Posterior cingulate gyrus (tissue), 11 donors: ENCODE measurements around the gene PHF12.
"Not testable (repeated sequence)": the region's sequence is repeated elsewhere in the genome, so short reads cannot be mapped to it uniquely, and the experiment has no call there.

Experiments used
- DNase-seq, 10 donors: peaks; one replicate each; pipeline versions ENCODE4 v3.0.0 to v3.0.0-alpha.2; 2020 to 2021; ENCODE audit warnings: mixed read lengths in 3 of 10
- intact Hi-C: fragments of 100-400 bp; cut with DNase I; formaldehyde crosslinking; loops from one replicate; pipeline ENCODE4 v1.15.1; 2023

PHF12 gene

DNA sequence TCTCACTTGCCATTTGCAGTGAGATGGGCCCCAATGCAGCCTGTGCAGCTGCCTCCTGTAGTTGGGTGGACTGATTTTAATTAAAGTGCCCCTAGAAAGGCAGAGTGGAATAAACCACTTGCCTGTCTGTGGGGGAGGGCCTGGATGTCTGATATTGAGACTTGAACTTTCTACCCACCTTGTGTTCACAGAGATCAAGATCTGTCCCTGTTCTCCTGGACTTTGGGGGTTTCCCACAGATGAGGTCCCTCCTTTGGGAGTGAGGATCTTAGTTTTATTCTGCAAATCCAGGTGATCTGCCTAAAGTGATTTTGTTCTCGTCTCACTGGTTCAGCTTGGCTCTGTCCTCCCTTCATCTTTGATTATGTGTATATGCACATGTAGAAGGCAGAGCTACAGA is 40.8 kb downstream of the PHF12 start:
- intact Hi-C loops, result loop anchor here (5.0 kb wide), 1 partner anchor 183 kb away; the partner anchor contains the start of genes NEK8 and TLCD1
- DNase-seq, result no peak

DNA sequence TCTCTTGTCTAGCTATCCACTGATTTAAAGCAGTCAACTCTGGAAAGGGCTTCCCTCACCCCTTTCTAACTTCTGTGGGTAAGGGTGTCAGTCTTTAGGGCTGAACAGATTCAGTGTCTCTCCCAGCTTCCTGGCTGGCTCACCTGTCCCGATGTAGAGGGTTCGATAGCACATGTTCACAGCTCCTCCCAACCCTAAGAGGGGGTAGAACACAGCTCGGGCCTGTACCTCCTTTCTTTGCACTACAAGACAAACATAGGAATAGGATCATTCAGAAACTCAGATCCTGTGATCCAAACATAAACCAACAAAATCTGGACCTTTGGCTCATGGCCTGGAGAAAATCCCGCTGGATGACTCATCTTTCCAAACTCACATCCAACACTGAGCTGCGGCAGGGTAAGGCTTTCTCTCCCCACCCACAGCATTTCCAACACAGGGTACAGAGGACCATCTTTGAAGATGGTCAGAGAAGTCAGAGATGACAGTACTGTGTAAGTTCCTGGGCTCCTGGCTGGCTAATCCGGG is 42.6 kb downstream of the PHF12 start:
- intact Hi-C loops, result no loop called here
- peak in 2 of 10 donors; percentile 34 to 41 for DNase-seq

DNA sequence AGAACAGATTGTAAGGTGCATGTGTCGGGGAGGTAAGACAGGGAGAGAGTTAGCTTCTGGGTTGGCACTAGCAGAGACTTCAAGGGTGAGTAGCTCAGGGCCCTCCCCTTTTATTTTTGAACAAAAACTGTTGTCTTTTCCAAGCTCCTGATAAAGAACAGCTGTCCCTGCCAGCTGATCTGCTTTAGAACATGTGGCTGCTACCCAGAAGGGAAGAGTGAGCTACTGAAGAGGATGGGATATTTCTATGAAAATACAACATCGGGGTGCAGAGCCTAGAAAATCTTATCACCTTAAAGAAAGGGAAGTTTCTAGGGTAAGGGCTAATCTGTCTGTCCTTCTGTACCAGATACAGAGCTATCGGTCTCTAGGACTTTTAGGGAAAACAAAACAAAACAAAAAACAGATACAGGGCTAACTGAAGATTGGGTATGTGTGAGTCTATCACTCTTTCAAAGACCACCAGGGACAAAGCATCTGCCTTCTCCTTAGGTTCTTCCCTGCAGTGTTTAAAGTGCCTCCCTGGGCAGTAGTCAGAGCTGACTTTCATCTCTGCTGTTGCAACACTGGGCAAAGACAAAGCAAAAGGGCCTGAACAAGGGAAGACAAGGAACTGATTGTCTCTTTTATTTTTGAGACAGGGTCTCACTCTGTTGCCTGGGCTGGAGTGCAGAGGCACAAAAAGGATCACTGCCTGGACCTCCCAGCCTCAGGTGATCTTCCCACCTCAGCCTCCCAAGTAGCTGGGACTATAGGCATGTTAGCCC is 43.4 kb downstream of the PHF12 start:
- DNase-seq, result no peak
- intact Hi-C loops, result no loop called here

DNA sequence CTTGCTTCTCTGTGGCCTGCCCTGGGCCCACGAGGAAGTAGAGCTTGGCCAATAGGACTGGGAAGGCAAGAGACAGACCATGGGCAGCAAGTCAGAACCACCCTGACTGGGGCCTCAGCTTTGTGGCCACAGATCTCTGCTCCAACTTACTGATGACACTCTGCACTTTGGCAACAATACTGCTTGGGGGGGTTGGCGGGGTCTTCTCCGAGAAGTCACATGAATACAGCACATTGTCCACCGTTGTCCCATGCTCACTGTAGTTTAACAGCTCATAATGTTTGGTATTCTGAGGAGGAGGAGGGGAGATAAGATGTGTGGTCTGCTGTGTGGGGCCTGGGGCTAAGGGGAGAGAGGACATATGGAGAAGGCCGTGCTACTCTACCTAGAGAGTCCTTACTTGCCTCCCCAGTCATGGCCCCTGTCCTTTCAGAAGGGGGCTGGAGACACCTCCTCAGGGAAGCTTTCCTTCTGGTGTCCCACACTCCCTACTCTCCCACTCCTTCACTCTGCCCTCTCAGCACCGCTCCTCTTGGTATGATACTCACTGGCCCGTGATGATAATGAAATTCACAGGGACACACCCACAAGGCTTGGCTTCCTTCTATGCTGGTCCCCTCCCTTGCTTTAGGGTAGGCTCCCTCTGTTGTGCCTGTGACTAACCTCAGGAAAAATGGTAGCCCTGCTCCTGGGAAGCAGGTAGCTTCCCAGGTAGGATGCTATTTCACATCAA is 44.4 kb downstream of the PHF12 start:
- DNase-seq, result no peak
- intact Hi-C loops, result no loop called here

DNA sequence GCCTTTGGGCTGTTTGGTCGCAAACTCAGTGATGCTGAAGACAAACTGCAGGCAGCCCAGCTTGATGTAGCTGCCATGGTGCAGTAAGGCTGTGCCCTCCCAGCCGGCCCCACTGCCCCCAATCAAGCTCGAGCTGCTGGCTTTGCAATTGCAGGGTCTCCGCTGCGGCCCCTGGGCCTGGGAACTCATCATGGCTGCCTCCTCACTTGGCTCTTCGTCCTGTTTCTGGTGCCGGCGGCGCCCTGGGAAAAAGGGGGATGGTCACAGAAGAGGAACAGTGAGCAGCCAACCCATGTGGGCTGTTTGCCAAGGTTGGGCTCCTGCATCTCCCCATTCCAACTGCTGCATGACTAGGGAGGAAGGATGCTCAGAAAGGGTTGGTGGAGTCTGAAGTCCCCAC is 45.0 kb downstream of the PHF12 start:
- peak in 1 of 10 donors; percentile 35 for DNase-seq
- intact Hi-C loops, result no loop called here

DNA sequence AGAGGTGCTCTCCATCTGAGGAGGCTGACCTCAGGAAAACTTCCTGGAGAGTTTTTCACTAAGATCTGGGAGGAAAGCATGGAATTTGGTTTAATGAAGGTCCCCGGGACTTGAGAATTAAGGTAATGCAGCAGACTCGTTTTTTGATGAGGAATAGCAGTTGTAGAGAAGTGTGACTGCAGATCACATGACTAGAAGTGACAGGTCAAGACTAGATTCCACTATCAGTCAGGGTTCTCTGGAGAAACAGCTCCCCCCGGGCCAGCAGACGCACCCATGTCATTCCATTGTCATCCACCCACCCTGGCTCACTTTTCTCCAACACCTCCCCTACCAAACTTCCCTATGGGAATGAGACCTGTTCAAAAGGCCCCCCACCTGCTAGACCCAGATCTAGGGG is 46.5 kb downstream of the PHF12 start:
- intact Hi-C loops, result loop anchor here (5.0 kb wide), 2 partner anchors 43 to 142 kb away; no protein-coding TSS in a partner anchor

DNA sequence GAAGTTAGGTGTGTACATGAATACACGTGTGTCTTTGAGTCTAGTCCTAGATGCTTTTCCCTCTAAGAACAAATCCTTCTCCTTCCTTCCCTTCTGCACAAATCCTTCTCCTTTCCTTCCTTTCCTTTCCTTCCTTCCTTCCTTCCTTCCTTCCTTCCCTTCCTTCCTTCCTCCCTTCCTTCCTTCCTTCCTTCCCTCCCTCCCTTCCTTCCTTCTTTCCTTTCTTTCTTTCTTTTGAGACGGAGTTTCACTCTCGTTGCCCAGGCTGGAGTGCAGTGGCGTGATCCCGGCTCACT is 47.8 kb downstream of the PHF12 start:
- DNase-seq, result not testable (repeated sequence)
- intact Hi-C loops, result loop anchor here (5.0 kb wide), 2 partner anchors 44 to 141 kb away; no protein-coding TSS in a partner anchor

More for the DNA sequence above, 46.5 kb downstream of the PHF12 start:
- no peak for DNase-seq

DNA sequence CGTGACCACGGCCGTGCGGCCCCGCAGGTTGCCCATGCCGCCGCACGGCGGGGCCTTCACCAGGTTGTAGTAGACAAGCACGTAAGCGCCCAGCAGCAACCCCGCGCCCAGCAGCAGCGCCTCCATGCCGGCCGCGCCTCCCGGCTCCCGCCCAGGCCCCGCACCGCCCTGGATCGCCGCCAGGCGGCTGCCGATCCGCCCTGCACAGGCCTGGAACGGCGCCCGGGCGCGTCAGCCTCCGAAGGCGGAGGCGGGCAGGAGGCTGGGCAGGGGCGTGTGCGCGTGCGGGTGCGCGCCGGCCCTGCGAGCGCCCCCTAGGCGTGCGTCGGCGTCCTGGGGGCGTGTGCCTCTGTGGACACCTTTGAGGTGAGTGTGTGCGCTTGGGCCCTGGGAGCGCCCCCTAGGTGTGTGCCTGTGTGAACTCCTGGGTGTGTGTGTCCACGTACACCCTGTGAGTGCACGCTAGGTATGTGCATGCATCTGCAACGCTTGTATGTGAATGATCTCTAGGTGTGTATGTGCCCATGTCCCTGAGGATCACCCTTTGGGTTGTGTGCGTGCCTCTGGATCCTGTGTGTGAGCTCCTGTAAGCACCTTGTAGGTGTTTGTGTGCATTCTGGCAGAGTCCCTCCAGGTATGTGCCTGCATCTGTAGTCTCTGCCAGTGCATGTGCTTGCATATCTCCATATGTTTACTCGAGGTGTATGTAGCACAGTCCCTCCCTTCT is 48.3 kb downstream of the PHF12 start, which contains the start of gene DHRS13:
TSS of gene DHRS13 (minus strand) at position 261 of the 727 bp plus-strand sequence. CDS start at position 126, 135 bp downstream.
- intact Hi-C loops, result loop anchor here (5.0 kb wide), 2 partner anchors 44 to 141 kb away; no protein-coding TSS in a partner anchor

DNA sequence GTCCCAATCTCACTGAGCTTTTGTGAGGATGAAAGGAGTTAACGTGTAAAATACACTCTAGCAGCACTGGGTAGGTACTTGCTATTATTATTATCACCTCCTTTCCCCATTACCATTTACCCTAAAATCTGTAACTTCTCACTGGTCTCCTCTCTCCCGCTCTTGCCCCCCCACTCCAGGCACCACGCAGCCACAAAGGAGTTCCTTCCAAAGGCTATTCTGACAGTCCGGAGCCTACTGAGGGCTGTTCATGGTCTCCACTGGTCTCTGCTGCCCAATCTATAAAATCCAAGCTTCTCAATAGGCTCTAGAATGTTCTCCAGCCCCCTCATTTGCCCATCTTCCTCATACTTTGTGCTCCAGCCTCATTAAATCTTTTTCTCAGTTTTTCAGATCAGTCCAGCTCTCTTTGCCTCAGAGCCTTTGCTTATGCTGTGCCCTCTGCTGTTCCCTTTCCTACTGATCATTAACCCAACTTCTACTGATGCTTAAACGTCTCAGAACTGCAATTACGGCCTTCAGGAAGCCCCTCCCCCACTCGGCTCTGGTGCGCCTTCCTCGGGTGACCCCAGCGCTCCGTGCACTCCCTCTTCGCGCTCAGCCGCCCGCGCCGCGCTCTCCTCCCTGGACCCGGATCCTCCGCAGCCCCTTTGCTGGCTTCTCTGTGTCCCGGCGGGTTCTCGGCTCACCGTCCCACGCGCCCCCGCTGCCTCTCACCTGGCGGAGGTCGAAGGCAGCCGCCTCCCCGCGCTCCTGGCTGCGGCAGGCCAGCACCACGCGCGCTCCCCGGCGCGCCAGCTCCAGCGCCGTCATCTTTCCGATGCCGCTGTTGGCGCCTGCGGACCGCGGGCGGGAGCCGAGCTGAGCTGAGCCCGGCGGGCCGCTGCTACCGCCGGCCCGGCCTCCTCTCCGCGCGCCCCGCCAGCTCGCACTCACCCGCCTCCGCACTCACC is 49.2 kb downstream of the PHF12 start:
- intact Hi-C loops, result loop anchor here (5.0 kb wide), 2 partner anchors 45 to 140 kb away; no protein-coding TSS in a partner anchor
- DNase-seq, result peak in 3 of 10 donors; percentile 30 to 90 (median 78)

More for the DNA sequence above, 48.3 kb downstream of the PHF12 start, which contains the start of gene DHRS13:
- DNase-seq, result peak; percentile 70 to 97 (median 80)

DNA sequence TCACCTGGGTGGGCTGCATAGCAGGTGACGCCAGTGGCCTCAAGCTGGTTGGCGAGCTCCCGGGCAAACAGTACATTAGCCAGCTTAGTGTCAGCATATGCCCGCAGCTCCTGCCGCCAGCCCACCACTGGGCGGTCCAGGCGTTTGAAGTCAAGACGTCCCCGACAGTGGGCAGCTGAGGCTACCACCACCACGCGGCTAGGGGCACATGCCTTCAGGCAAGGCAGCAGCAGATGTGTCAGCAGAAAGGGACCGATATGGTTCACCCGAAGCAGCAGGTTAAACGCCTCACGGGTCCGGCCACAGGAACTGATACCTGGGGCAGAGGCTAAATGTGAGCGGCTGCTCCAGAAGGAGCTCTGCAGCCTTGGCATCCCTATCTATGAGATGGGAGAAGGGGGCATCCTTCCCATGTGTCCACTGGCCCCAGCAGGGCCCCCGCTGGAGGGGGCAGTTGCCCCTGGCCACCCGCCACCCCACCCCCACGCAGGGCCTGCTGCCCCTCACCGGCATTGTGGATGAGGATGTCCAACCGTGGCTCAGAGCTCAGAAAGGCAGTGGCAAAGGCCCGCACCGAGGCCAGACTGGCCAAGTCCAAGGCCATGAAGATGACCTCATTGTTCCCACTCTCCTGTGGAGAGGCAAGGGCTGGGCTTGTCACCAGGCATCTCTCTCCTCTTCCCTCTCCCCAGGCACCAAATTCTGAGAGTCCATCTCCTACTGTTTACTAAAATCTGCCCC is 50.2 kb downstream of the PHF12 start:
- intact Hi-C loops, result loop anchor here (5.0 kb wide), 2 partner anchors 46 to 139 kb away; no protein-coding TSS in a partner anchor
- peak in 1 of 10 donors; percentile 70 for DNase-seq

DNA sequence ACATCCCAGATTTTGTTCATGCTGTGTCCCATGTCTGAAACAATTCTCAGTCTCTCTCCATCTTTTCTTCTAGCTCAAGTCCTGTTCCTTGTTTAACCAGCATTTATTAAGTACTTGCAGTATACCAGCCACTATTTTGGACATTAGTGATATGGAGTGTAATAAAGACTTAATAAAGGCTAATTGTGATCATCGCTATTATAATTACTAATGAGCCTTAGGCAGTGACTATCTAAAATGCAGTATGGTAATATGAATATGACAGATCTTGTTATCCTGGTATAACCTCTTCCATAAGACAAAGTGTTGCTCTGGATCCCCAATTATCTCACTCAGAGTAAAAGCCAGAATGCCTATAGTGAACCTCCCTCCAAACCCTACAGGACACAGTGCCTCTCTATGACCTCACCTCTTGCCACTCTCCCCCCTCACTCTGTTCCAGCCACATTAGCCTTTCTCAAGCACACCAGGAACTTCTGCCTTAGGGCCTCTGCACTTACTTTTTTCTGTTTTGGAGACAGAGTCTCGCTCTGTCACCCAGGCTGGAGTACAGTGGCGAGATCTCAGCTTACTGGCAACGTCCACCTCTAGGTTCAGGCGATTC is 52.0 kb downstream of the PHF12 start:
- no peak for DNase-seq
- intact Hi-C loops, result loop anchor here (5.0 kb wide), 1 partner anchor 42 kb away; the partner anchor contains the start of gene ERAL1

DNA sequence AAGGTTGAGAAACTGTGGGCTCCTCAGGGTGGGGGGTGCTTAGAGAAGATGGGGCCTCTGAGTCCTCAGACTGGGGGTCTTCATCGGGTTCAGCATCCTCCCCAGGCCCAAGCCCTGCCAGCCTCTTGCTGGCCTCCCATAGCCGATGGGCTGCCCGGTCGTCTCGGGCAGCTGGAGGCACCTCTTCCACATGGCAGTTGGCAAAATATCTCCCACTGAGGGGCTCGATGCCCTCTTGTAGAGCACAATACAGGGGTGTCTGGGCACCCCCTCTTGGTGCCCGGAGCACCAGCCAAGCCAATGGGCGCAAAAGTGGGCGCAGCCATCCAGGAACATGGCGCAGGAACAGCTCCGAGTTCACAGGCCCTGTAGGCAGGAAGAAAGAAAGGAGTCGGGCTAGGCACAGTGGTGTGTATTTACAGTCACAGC is 52.8 kb downstream of the PHF12 start:
- intact Hi-C loops, result loop anchor here (5.0 kb wide), 1 partner anchor 41 kb away; the partner anchor contains the start of gene ERAL1
- no peak for DNase-seq

DNA sequence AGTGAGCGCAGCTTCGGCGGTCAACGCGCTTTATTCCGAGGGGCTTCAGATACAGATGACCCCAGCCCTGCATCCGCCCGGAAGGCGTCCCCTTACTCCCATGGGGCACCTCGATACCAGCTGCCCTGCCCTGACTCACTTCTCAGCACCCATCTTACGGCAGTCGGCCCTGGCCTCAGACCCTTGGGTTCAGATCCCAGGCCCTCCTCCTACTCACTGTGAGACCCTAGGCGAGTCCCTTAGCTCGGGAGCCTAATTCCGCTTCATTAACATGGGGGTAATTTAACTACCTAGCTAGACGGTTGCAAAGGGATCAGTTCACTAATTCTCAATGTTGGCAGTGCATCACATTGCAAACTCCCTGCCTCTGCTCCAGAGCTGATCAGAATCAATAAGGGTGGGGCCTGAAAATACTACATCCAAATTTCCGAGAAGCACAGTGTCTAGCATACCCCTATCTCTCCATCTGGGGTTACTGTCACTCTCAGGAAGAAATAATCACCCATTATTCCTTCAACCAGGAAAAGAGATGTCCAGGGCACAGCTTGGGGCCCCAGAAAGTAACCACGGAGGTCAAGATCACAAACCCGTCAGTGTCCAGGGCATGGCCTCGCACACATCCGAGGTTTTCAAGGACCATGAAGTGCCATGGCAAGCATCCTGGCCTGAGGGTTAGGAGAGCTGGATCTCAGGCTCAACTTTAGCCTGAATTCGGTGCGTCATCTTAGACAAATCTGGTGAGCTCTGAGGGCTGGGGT is 53.4 kb downstream of the PHF12 start:
- DNase-seq, result no peak
- intact Hi-C loops, result loop anchor here (5.0 kb wide), 1 partner anchor 41 kb away; the partner anchor contains the start of gene ERAL1

DNA sequence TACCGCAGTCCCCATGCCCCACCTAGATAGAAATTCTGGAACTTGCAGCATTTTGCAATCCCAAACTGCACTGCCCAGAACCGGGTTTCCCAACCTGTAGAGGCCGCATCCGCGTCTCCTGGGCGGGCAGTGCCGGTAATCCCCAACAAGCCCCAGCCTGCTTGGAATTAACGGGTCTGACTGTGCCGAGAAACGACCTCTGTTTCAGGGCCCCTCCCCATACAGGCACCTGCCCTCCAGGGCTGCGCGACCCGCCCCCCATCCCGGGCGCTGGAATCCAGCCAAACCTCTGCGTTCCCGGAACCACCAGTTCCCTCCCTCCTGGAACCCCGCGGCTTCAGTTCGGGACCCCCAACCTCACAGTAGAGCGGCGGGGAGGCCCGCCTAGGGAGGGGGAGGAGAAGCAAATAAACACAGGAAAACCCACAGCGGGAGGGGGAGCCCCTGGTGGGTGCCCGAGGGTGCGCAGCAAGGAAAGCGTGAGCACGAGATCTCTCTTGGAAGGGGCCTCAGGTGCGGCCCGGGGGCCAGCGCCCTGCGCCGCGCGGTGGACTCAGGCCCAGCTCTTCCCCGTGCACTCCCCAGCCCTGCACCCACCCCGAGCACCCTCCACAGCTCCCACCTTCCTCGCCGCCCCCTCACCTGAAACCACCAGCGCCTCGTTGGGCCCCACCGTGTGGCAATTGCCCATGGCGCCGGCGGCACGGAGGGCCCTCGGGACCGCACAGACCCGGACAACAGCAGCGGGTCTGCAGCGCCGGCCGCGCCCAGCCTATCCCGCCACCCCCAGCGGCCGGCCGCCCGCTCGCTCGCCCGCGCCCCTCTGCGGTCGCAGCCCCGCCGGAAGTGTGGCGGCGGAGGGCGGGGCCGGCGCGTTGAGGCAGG is 54.2 kb downstream of the PHF12 start, which contains the start of gene FLOT2:
TSS of gene FLOT2 (minus strand) at position 850 of the 885 bp plus-strand sequence. CDS start at position 691, 159 bp downstream.
- peak in 9 of 10 donors; percentile 39 to 91 (median 55) for DNase-seq
- intact Hi-C loops, result loop anchor here (5.0 kb wide), 1 partner anchor 40 kb away; the partner anchor contains the start of gene ERAL1

DNA sequence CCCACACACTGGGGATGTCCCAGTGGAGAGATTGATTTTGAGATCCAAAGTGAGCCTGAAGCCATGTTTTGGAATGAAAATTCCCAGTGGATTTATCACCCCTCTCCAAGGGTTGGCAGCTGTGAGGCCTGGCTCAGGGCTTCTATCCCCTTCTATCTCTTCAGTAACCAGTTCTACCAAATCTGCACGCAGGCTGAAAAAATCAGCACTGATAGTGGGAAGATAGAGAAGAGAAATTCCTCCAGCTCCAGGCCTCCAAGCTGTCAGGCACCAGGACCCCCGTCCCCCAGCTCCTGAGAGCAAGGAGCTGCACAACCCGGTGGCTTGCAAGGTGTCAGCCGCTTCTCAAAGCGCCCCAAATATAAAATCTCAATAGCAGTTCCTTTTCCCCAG is 54.8 kb downstream of the PHF12 start:
- DNase-seq, result no peak
- intact Hi-C loops, result loop anchor here (5.0 kb wide), 1 partner anchor 39 kb away; the partner anchor contains the start of gene ERAL1
